ENCODE measurements around the gene STAT6.

STAT6 gene

GRCh38 chr12:57126061-57126460 lies 14.9 kb upstream of the STAT6 start:
- TF ChIP-seq GATA2 (IDR thresholded peaks at IDR 0.05; ENCODE audit: low read depth, low read length): no peak
- no peak for TF ChIP-seq GATA3 (IDR thresholded peaks at IDR 0.05; ENCODE audit: low read depth, low read length)

DNA sequence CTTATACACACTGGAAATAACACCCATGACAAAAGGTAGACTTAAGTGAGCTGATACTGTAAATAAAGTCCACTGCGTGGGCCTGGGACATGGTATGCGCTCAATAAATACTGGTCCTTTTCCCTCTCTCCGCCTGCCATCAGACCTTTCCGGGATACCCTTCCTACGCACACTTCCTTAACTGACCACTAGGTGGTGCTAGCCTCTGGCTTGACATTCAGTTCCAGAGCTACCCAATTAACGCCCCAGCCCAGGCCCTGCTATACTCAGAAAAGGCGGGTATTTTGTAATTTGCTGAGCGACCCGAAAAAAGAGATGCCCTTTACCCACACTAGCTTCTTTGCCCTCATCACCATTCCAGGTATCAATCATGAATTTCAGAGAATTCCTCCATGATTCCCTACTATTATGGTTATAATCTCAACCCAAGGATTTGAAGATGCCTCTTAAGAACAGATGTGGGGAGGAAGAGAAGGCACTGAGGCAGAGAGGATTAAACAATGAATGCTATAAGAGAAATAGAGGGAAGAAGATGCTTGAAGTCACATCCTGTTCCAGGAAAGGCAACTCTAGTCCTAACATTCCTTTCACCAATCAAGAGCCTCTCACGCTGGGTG lies 13.2 kb upstream of the STAT6 start:
- TF ChIP-seq GATA2 (IDR thresholded peaks at IDR 0.05; ENCODE audit: low read depth, low read length): no peak
- TF ChIP-seq GATA3 (IDR thresholded peaks at IDR 0.05; ENCODE audit: low read depth, low read length): no peak

GRCh38 chr12:57123813-57124212 lies 12.7 kb upstream of the STAT6 start:
- TF ChIP-seq GATA3 (IDR thresholded peaks at IDR 0.05; ENCODE audit: low read depth, low read length): no peak
- TF ChIP-seq GATA2 (IDR thresholded peaks at IDR 0.05; ENCODE audit: low read depth, low read length): no peak

GRCh38 chr12:57119294-57120085 lies 8.3 kb upstream of the STAT6 start:
- TF ChIP-seq GATA2 (IDR thresholded peaks at IDR 0.05; ENCODE audit: low read depth, low read length) (no peak), GATA3 (IDR thresholded peaks at IDR 0.05; ENCODE audit: low read depth, low read length) (no peak)

DNA sequence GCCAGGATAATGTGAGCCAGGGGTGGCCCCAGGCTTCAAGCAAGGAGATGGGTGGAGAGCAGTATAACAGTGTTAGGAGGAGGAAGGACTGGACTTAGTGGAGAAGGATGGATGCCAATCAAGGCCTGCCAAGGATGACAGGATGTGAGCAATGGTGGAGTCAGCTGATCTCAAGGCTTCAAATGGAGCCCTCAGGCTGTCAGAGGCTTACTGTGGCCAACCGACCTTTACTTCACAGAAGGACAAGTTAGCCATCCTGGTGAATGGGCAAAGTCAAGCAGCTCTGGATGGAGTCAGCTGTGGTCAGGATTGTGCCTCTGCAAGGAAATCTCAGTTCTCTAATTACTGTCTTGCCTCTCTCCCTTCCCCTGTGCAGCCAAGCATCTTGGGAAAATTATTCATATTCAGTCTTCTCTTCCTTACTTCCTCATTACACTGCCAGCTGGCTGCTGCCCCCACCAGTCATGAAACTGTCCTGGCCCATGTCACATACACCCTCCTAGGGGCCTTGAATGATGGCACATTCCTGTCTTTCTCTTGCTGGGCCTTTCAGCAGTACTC lies 7.6 kb upstream of the STAT6 start:
- no peak for TF ChIP-seq GATA2 (IDR thresholded peaks at IDR 0.05; ENCODE audit: low read depth, low read length)

DNA sequence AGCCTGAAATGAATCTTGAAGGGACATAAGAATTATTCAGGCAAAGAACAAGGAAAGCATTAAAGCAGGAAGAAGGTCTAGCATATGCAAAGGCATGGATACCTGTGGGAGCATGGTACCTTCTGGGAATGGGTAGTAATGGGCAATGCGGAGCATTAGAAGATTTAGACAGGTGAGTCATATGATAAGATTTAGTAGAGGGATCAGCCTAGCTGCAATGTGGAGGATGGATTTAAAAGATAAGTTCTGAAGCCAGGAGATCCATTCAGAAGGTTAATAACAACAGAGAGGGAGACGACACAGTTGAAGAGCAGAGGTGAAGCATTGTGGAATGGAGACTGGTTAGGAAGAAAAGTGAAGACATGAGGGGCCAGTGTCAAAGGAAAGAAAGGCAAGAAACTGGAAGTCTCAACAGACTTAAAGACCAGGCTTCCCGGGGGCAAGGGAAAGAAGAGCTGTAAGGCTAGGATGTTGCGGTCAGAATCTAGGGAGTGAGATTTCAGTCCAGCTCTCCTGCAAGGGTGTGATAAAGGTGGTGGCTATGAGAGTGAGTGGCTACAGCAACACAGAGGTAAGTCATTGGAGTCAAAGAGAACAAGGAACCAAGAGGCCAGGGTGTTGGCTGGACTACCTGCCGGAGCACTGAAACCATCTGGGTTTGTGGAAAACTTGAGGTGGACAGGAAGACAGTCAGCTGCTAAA lies 5.6 kb upstream of the STAT6 start:
- TF ChIP-seq GATA3 (IDR thresholded peaks at IDR 0.05; ENCODE audit: low read depth, low read length) (no peak), GATA2 (IDR thresholded peaks at IDR 0.05; ENCODE audit: low read depth, low read length) (no peak)

DNA sequence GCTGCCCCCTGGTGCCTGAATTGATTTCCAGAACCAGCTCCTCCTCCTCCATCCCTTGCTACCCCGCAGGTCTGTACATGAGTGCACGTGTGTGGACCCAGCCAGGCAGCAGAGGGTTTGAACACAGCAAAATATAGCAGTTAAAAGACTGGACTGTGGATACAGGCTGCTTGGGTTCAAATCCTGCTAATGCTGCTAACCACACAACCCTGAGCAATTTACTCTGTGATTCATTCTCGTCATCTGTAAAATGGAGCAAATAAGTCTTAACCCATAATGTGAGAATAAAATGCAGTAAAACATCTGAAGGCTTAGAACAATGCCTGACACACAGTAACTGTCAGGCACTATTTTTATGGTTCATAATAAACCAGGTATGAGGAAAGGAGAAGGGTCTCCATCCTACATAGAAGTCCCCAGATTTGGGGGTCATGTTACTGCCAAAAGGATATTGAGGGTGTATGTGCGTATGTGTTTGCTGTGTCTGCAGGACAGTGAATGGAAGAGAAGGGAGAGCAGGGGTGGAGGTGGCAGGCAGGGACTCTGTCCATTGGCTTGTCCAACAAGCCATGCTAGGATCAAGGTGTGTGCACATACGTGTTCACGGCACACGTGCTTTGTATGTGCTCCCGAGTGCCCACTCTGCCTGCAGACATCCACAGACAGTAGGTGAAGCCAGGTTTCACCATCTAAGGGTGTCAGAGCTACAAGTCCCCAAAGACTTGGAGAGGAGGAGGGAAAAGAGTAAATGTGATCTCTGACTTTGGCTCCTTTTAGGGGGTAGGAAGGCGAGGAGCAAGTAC lies 1.5 kb upstream of the STAT6 start:
- TF ChIP-seq GATA2 (IDR thresholded peaks at IDR 0.05; ENCODE audit: low read depth, low read length) (no peak), GATA3 (IDR thresholded peaks at IDR 0.05; ENCODE audit: low read depth, low read length) (no peak)

- no peak for TF ChIP-seq GATA2 (IDR thresholded peaks at IDR 0.05; ENCODE audit: low read depth, low read length)
- TF ChIP-seq GATA3 (IDR thresholded peaks at IDR 0.05; ENCODE audit: low read depth, low read length): no peak
These were observed 795 bp downstream of the STAT6 start for GRCh38 chr12:57110104-57111030.

DNA sequence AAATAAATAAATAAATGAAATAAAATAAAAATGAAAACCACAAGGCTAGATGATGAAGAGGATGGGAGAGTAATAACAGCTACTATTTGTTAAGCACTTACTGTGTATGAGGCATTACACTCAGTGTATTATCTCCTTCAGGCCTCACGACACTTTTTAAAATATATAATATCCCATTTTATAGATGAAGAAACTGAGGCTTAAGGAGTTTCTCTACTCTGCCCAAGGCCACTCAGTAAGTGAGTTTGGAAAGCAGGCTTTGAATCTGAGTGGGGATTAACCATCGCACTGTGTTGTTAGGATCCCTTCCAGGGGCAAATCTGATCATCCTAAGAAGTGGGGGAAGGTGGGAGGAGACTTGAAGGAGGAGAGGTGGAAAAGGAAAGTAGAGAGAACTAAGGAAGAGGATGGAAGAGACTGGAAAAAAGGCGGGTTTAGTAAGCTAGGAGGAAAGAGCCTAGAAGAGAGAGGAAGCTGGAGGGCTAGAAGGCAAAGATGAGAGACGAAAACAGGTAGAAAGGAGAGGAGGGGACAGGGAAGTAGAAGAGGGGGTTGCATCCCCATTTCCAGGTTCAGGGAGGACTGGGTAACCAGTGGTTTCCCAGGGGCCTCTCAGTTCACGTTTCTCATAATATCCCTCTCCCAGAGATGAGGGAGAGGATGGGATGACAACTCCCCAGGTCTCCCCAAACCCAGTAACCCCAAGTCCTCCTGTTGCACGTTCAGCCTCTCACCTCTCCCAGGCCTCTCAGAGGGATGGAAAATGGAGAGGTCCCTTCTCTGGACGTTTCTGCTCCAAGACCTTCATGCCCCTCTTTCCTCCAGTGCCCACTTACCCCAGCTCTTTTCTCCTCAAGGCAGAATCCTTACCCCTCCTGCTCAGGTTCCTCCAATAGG lies 1.7 kb downstream of the STAT6 start:
- no peak for TF ChIP-seq GATA3 (IDR thresholded peaks at IDR 0.05; ENCODE audit: low read depth, low read length)
- no peak for TF ChIP-seq GATA2 (IDR thresholded peaks at IDR 0.05; ENCODE audit: low read depth, low read length)

DNA sequence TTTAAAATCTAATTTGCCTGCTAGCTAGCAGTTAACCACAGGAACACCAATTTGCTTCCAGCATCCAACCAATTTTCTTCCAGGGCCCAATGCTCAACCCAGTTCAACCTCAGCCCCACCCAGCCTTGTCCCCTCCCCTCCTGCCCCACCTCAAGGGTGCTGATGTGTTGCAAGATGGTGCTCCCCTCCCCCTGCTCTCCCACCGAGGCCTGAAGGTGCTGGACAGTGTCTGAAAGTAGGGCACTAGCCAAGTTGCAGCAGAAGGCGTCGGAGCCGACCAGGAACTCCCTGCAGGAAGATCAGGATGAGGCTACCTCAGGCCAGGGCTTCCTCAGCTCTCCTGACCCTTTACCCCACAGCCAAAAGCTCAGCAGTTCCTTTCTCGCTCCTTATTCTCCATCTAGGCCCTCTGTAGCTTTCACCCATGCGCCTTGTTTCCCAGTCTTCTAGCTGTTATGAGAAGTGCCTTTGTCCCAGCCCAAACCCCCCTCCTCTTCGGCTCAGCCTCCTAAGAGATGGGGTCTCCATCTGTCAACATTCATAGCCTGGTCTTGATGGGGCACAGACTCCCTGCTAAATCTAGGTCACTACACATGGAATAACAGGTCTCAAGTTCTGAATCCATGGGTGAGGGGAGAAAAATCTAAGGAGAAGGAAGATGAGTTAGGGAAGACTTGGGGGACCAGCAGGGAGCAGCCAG lies 3.6 kb downstream of the STAT6 start:
- no peak for TF ChIP-seq GATA2 (IDR thresholded peaks at IDR 0.05; ENCODE audit: low read depth, low read length)
- no peak for TF ChIP-seq GATA3 (IDR thresholded peaks at IDR 0.05; ENCODE audit: low read depth, low read length)

GRCh38 chr12:57106021-57106708 lies 5.0 kb downstream of the STAT6 start:
- no peak for TF ChIP-seq GATA2 (IDR thresholded peaks at IDR 0.05; ENCODE audit: low read depth, low read length)

All from SH-SY5Y (cell line).